ENCODE results near the gene SPAG5.

- no peak for TF ChIP-seq POLR2A (IDR thresholded peaks at IDR 0.05)
- no peak for TF ChIP-seq CTCF (IDR thresholded peaks at IDR 0.05)
- TF ChIP-seq POLR2AphosphoS5 (IDR thresholded peaks at IDR 0.05) = no peak
Observed at GRCh38 chr17:28530926-28531325, 67.9 kb downstream of the SPAG5 start.
